Erythroblast (primary cell): ENCODE data around the gene SMIM22.

ENCODE experiments used
- DNase-seq, 2 experiments: peaks; one replicate each; lab custom pipeline; 2025; lab: John Stamatoyannopoulos, UW
- GATA1 ChIP-seq: IDR thresholded peaks from 2 replicates; pipeline ENCODE4 v1.6.1; 2011; ENCODE audit warnings: low read depth, mild to moderate bottlenecking, control low read depth, low read length, moderate library complexity
- POLR2A ChIP-seq: IDR thresholded peaks from 2 replicates; pipeline ENCODE4 v1.6.1; 2011; ENCODE audit warnings: mild to moderate bottlenecking, low read length

The SMIM22 gene

GRCh38 chr16:4805231-4805630 is 10.1 kb downstream of the SMIM22 start:
- DNase-seq = no peak
- TF ChIP-seq GATA1 (no peak), POLR2A (no peak)

- TF ChIP-seq POLR2A = no peak
- no peak for TF ChIP-seq GATA1
- DNase-seq = no peak
Observed at GRCh38 chr16:4806280-4806679, 11.1 kb downstream of the SMIM22 start.

DNA sequence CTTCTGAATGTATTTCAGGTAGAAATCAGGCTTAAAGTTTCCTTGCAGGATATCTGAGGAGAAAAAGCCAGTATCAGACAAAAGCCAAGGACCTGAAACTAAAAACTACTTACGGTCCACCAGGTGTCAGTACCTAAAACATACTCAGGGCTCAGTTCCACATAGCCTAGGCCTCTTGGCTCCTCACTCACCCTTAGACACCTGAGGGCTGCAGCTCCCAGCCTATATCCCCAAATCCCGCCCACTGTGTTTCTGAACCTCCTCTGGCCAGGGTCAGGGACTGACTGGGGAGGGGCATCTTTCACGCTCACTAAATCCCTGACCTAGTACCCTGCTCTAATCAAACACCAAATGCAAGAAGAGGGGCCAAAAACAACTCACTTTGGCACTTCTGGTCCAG is 16.1 kb downstream of the SMIM22 start:
- TF ChIP-seq GATA1 (no peak), POLR2A (no peak)
- DNase-seq = no peak

- TF ChIP-seq GATA1 (no peak), POLR2A (no peak)
- DNase-seq = no peak
Observed at GRCh38 chr16:4811773-4812172, 16.6 kb downstream of the SMIM22 start.

DNA sequence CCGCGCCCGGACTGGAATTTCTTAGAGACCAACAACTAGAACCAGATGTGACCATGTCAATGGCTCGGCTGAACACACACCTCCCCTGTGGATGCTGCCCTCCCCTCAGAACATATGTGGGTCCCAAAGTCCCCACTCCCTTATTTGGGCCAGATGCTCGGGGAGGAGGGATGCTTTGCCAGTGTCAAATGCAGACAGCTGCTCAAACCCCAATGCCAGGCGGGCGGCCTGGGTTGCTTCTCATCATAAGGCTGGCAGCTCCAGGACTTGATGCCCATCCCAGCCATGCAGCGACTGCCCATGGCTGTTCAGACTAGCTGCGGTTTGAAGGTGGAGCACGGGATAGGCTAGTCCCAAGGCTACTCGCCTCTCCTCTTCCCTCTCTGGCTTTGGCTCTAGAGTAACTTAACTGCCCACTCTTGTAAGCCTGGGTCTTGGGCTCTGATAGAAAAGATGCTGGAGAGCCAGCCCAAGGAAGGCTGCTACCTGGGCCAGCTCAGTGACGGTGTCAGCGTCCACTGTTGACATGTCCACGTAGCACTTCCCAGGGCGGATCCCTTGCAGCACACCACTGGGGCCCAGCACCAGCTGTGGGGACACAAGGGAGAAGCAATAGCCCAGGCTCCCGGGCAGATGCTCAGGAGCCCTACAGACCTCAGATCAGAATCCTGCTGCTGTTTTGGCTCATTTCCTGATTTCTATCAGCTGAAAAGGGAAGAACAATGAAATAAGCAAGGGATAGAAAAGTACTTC is 18.3 kb downstream of the SMIM22 start:
- DNase-seq = no peak
- TF ChIP-seq GATA1 (no peak), POLR2A (no peak)

DNA sequence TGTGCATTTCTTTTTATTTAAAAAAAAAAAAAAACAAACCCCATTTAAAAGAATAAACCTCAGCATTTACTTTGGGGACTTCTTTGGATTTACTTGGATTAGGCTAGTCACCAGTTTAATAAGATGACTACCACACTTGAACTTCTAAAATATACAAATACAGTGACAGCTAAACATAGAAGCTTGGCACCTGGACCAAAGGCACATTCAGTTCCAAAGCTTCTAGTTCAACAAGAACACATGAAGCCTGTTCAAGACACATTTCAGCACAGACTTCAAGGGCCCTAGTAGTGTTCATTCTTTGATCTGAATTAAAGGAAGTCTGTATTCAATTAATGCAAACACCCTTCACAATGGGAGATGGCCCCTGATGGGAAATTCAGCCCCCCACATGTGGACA is 18.9 kb downstream of the SMIM22 start:
- no peak for DNase-seq
- TF ChIP-seq POLR2A (no peak), GATA1 (no peak)

GRCh38 chr16:4814542-4815173 is 19.5 kb downstream of the SMIM22 start:
- TF ChIP-seq POLR2A (no peak), GATA1 (no peak)
- peak; percentile 24 to 43 for DNase-seq

- TF ChIP-seq POLR2A = no peak
- TF ChIP-seq GATA1 = no peak
- DNase-seq = no peak
Observed at GRCh38 chr16:4820652-4821051, 25.5 kb downstream of the SMIM22 start.

- peak; percentile 84 to 92 for DNase-seq
- no peak for TF ChIP-seq GATA1
- no peak for TF ChIP-seq POLR2A
Observed at GRCh38 chr16:4825196-4825595, 30.0 kb downstream of the SMIM22 start.

GRCh38 chr16:4826526-4826925 is 31.4 kb downstream of the SMIM22 start:
- no peak for TF ChIP-seq GATA1
- TF ChIP-seq POLR2A = no peak
- peak; percentile 82 to 87 for DNase-seq

DNA sequence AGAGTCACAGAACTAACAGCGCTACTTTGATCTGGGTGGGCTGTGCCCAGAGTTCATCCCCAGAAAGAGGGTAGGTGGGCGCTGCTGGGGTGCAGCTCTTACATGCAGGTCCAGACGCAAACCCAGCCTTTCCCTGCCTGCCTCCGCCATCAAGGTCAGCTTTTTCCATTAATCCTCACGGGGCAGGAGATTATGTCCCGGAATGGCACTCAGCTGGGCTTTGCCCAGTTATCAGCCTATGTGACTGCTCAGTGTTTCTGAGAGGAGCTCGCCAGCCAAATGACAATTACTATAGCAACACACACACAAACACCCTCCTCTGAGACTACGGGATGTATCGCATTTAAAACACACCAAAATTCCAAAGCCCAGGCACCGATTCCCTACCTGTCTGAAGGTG is 31.8 kb downstream of the SMIM22 start:
- TF ChIP-seq GATA1 = no peak
- TF ChIP-seq POLR2A = no peak
- DNase-seq = peak in 1 of 2 experiments; percentile 29

GRCh38 chr16:4828567-4829321 is 33.6 kb downstream of the SMIM22 start:
- TF ChIP-seq POLR2A = no peak
- TF ChIP-seq GATA1 = no peak

GRCh38 chr16:4830408-4830807 is 35.2 kb downstream of the SMIM22 start:
- no peak for TF ChIP-seq POLR2A

More at GRCh38 chr16:4828567-4829321, 33.6 kb downstream of the SMIM22 start:
- no peak for DNase-seq

DNA sequence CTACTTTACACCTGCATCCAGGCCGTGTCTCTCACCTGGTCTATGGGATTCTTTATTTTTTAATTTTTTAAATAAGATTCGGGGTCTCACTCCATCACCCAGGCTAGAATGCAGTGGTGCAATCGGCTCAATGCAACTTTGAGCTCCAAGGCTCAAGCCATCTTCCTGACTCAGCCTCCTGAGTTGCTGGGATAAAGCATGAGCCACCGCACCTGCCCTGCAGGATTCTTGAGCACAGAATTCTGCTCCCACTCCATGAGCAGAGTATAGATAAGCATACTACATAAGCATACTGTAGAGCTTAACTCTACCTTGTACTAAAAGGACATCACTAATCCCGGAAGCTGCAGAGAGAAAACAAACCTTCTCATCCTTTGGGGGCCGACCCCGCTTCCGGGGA is 36.4 kb downstream of the SMIM22 start:
- TF ChIP-seq GATA1 (no peak), POLR2A (no peak)
- no peak for DNase-seq

More at GRCh38 chr16:4830408-4830807, 35.2 kb downstream of the SMIM22 start:
- DNase-seq = peak; percentile 27 to 43
